Central memory CD8-positive, alpha-beta T cell (primary cell): ENCODE data around the gene CD9.

Experiments used
- ATAC-seq: fragments of 150-1000 bp; cut with Tn5 transposase; replicated peaks from 2 replicates; pipeline ENCODE4 v1.10.0; 2022; ENCODE audit warnings: mild to moderate bottlenecking, moderate FRiP score, moderate number of reproducible peaks; ENCODE audit not compliant: poor library complexity, severe bottlenecking; ENCODE audit errors: extremely low read depth
- DNase-seq, 2 donors: peaks; one replicate each; pipeline ENCODE4 v3.0.0; 2021; ENCODE audit warnings: low spot score in 2 of 2
- H3K27ac Mint-ChIP-seq: one replicate; pipeline ENCODE4 v1.8.0; 2022; ENCODE audit warnings: low read depth, mild to moderate bottlenecking, moderate library complexity, mixed read lengths
- H3K27me3 Mint-ChIP-seq: one replicate; pipeline ENCODE4 v1.8.0; 2022; ENCODE audit warnings: mixed read lengths
- H3K36me3 Mint-ChIP-seq: one replicate; pipeline ENCODE4 v1.8.0; 2022; ENCODE audit warnings: mild to moderate bottlenecking, moderate library complexity, mixed read lengths; ENCODE audit not compliant: insufficient read depth
- H3K4me1 Mint-ChIP-seq: one replicate; pipeline ENCODE4 v1.8.0; 2022; ENCODE audit warnings: mixed read lengths
- H3K4me3 Mint-ChIP-seq: one replicate; pipeline ENCODE4 v1.8.0; 2022; ENCODE audit warnings: mild to moderate bottlenecking, moderate library complexity, mixed read lengths
- H3K9me3 Mint-ChIP-seq: one replicate; pipeline ENCODE4 v1.8.0; 2022; ENCODE audit warnings: mixed read lengths

Gene CD9

GRCh38 chr12:6234906-6235305, 34.7 kb downstream of the CD9 start:
- peaks cover 32% of the 10 kb centered on the region for H3K4me1 Mint-ChIP-seq
- peaks cover 6% of the 10 kb centered on the region for H3K36me3 Mint-ChIP-seq
- no peak overlapping the region for H3K4me3 Mint-ChIP-seq
- ATAC-seq (no peak), DNase-seq (no peak)
- no peaks in the 10 kb centered on the region for H3K9me3 Mint-ChIP-seq
- H3K27me3 Mint-ChIP-seq: peaks cover 9% of the 10 kb centered on the region
- H3K27ac Mint-ChIP-seq: no peak overlapping the region

- no peak overlapping the region for H3K4me3 Mint-ChIP-seq
- H3K27ac Mint-ChIP-seq: no peak overlapping the region
- ATAC-seq: no peak
- no peak for DNase-seq
- H3K36me3 Mint-ChIP-seq: peaks cover 4% of the 10 kb centered on the region
- peaks cover 14% of the 10 kb centered on the region for H3K27me3 Mint-ChIP-seq
- H3K9me3 Mint-ChIP-seq: no peaks in the 10 kb centered on the region
- peaks cover 27% of the 10 kb centered on the region for H3K4me1 Mint-ChIP-seq
These were observed 35.3 kb downstream of the CD9 start for GRCh38 chr12:6235499-6235898.

- no peak for DNase-seq
- Mint-ChIP-seq H3K9me3 (no peaks in the 10 kb centered on the region), H3K4me1 (peaks cover 21% of the 10 kb centered on the region), H3K27me3 (peaks cover 14% of the 10 kb centered on the region), H3K27ac (no peak overlapping the region), H3K36me3 (no peaks in the 10 kb centered on the region), H3K4me3 (no peak overlapping the region)
- no peak for ATAC-seq
These were observed 35.9 kb downstream of the CD9 start for GRCh38 chr12:6235906-6236640.

GRCh38 chr12:6236641-6236940, 36.4 kb downstream of the CD9 start:
- Mint-ChIP-seq H3K4me3 (no peak overlapping the region), H3K9me3 (no peaks in the 10 kb centered on the region), H3K4me1 (peaks cover 16% of the 10 kb centered on the region), H3K36me3 (no peaks in the 10 kb centered on the region), H3K27ac (no peak overlapping the region), H3K27me3 (peaks cover 14% of the 10 kb centered on the region)
- no peak for ATAC-seq
- no peak for DNase-seq

GRCh38 chr12:6237830-6238229, 37.6 kb downstream of the CD9 start:
- DNase-seq (no peak), ATAC-seq (no peak)
- Mint-ChIP-seq H3K36me3 (no peaks in the 10 kb centered on the region), H3K4me3 (no peak overlapping the region), H3K27ac (no peak overlapping the region), H3K27me3 (peaks cover 14% of the 10 kb centered on the region), H3K4me1 (peaks cover 4% of the 10 kb centered on the region), H3K9me3 (no peaks in the 10 kb centered on the region)

GRCh38 chr12:6238875-6239274, 38.7 kb downstream of the CD9 start:
- no peak overlapping the region for H3K27ac Mint-ChIP-seq
- no peaks in the 10 kb centered on the region for H3K36me3 Mint-ChIP-seq
- no peak overlapping the region for H3K4me3 Mint-ChIP-seq
- peaks cover 14% of the 10 kb centered on the region for H3K27me3 Mint-ChIP-seq
- no peak for DNase-seq
- no peaks in the 10 kb centered on the region for H3K4me1 Mint-ChIP-seq
- H3K9me3 Mint-ChIP-seq: no peaks in the 10 kb centered on the region
- ATAC-seq: no peak

GRCh38 chr12:6241495-6241894, 41.3 kb downstream of the CD9 start:
- Mint-ChIP-seq H3K36me3 (no peaks in the 10 kb centered on the region), H3K9me3 (no peaks in the 10 kb centered on the region), H3K4me1 (no peaks in the 10 kb centered on the region), H3K27ac (no peak overlapping the region), H3K27me3 (peaks cover 26% of the 10 kb centered on the region), H3K4me3 (no peak overlapping the region)
- ATAC-seq: no peak
- DNase-seq: no peak

- peaks cover 3% of the 10 kb centered on the region for H3K36me3 Mint-ChIP-seq
- H3K9me3 Mint-ChIP-seq: no peaks in the 10 kb centered on the region
- DNase-seq (no peak), ATAC-seq (no peak)
- no peaks in the 10 kb centered on the region for H3K4me1 Mint-ChIP-seq
- H3K27ac Mint-ChIP-seq: no peak overlapping the region
- no peak overlapping the region for H3K4me3 Mint-ChIP-seq
- H3K27me3 Mint-ChIP-seq: peaks cover 60% of the 10 kb centered on the region
These were observed 49.4 kb downstream of the CD9 start for GRCh38 chr12:6249580-6249979.

GRCh38 chr12:6250343-6250742, 50.1 kb downstream of the CD9 start:
- Mint-ChIP-seq H3K4me3 (no peak overlapping the region), H3K27ac (no peak overlapping the region), H3K27me3 (peaks cover 55% of the 10 kb centered on the region), H3K9me3 (no peaks in the 10 kb centered on the region), H3K36me3 (peaks cover 3% of the 10 kb centered on the region), H3K4me1 (no peaks in the 10 kb centered on the region)
- DNase-seq (no peak), ATAC-seq (no peak)

GRCh38 chr12:6253278-6253677, 53.1 kb downstream of the CD9 start:
- Mint-ChIP-seq H3K27me3 (peaks cover 47% of the 10 kb centered on the region), H3K4me1 (no peaks in the 10 kb centered on the region), H3K36me3 (peaks cover 2% of the 10 kb centered on the region), H3K9me3 (no peaks in the 10 kb centered on the region), H3K4me3 (no peak overlapping the region), H3K27ac (no peak overlapping the region)
- DNase-seq (no peak), ATAC-seq (no peak)

GRCh38 chr12:6254491-6254890, 54.3 kb downstream of the CD9 start:
- Mint-ChIP-seq H3K36me3 (peaks cover 2% of the 10 kb centered on the region), H3K4me3 (no peak overlapping the region), H3K4me1 (no peaks in the 10 kb centered on the region), H3K9me3 (no peaks in the 10 kb centered on the region), H3K27me3 (peaks cover 39% of the 10 kb centered on the region), H3K27ac (no peak overlapping the region)
- ATAC-seq (no peak), DNase-seq (no peak)

- Mint-ChIP-seq H3K27me3 (peaks cover 32% of the 10 kb centered on the region), H3K9me3 (no peaks in the 10 kb centered on the region), H3K4me1 (no peaks in the 10 kb centered on the region), H3K36me3 (peaks cover 2% of the 10 kb centered on the region), H3K4me3 (no peak overlapping the region), H3K27ac (no peak overlapping the region)
- DNase-seq (no peak), ATAC-seq (no peak)
These were observed 56.8 kb downstream of the CD9 start for GRCh38 chr12:6257007-6257406.

- Mint-ChIP-seq H3K36me3 (peaks cover 2% of the 10 kb centered on the region), H3K9me3 (no peaks in the 10 kb centered on the region), H3K4me1 (no peaks in the 10 kb centered on the region), H3K4me3 (no peak overlapping the region), H3K27ac (no peak overlapping the region), H3K27me3 (peaks cover 26% of the 10 kb centered on the region)
- ATAC-seq (no peak), DNase-seq (no peak)
These were observed 62.0 kb downstream of the CD9 start for GRCh38 chr12:6262211-6262610.

GRCh38 chr12:6262623-6263022, 62.4 kb downstream of the CD9 start:
- Mint-ChIP-seq H3K4me3 (no peak overlapping the region), H3K9me3 (no peaks in the 10 kb centered on the region), H3K27me3 (peaks cover 26% of the 10 kb centered on the region), H3K4me1 (no peaks in the 10 kb centered on the region), H3K27ac (no peak overlapping the region), H3K36me3 (peaks cover 2% of the 10 kb centered on the region)
- DNase-seq (no peak), ATAC-seq (no peak)
